NOMO-1 treated with dmso at 0.1 percent for 144 hours (cell line): Measurements from ENCODE around the gene NBL1.

Source experiments
- DNase-seq: peaks from one replicate; lab custom pipeline; 2025; ENCODE audit not compliant: unreplicated experiment; lab: John Stamatoyannopoulos, UW

NBL1 gene

GRCh38 chr1:19643602-19644394 lies at the start of gene NBL1:
TSS of gene NBL1 (plus strand) at chr1:19644311. CDS start at chr1:19655031, 10,720 bp downstream.
- DNase-seq, result no peak

DNA sequence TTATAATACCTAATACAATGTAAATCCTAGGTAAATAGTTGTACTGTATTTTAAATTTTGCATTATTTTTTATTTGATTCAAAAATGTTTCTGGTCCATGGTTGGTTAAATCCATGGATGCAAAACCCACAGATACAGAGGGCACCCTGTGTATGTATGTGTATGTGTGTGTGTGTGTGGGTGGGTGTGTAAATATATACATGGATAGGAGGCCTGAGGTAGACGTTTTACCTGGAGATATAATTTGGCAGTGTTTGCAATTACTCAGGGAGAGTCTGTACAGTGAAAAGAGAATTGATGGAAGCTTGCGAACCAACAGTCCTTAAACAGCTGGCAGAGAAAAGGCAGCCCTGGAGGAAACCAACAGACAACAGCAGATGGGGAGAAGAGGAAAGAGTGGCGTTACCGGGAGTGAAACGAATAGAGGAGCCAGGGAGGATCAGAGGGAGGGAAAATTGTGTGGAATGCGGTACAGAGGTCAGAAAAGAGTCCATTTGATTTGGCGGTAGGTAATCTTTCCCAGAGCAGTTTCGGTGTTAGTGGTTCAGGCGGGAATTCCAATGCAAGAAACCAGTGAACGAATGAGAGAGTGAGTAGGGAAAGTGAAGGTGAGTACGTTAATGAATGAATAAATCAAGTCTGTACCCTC lies 47.9 kb upstream of the NBL1 start:
- DNase-seq, result no peak

DNA sequence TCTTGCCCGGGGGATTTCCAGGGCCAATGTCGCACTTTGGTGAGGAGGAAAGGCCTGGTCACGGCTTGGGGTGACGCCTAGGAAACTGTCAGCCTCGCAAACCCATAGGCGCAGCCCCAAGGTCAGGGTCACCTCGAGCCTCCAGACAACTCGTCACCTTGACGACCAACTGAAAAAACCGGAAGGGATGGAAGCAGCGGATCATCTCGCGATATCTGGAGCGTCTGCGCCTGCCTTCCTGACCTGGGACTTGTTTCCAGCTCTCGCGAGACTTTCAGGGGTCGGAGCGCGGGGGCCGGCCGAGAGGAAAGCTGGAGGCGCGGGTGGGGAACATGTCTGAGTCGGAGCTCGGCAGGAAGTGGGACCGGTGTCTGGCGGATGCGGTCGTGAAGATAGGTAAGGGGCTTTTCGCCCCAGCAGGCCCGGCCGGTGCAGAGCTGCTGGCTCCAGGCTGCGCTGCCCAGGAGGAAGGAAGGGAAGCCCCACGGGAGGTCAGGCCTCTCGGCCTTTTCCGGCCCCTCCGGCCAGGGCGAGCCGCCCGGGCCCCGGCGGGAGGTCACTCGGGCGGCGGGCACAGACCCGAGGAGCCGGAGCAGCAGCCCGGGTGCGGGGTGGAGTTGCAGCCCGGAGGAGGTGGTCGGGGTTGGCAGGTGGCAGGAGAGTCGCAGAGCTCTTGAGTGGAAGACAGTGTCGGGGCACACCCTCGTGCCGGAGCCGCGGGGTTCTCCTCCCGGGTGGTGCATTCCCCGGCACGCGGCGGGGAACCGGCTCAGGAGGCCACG lies 47.2 kb upstream of the NBL1 start:
- peak; percentile 98 for DNase-seq

- DNase-seq, result peak; percentile 5
Observed at GRCh38 chr1:19597496-19598309, 46.4 kb upstream of the NBL1 start.

- no peak for DNase-seq
Observed at GRCh38 chr1:19599810-19600209, 44.3 kb upstream of the NBL1 start.

- no peak for DNase-seq
Observed at GRCh38 chr1:19602486-19602885, 41.6 kb upstream of the NBL1 start.

GRCh38 chr1:19605967-19606366 lies 38.1 kb upstream of the NBL1 start:
- DNase-seq, result no peak

DNA sequence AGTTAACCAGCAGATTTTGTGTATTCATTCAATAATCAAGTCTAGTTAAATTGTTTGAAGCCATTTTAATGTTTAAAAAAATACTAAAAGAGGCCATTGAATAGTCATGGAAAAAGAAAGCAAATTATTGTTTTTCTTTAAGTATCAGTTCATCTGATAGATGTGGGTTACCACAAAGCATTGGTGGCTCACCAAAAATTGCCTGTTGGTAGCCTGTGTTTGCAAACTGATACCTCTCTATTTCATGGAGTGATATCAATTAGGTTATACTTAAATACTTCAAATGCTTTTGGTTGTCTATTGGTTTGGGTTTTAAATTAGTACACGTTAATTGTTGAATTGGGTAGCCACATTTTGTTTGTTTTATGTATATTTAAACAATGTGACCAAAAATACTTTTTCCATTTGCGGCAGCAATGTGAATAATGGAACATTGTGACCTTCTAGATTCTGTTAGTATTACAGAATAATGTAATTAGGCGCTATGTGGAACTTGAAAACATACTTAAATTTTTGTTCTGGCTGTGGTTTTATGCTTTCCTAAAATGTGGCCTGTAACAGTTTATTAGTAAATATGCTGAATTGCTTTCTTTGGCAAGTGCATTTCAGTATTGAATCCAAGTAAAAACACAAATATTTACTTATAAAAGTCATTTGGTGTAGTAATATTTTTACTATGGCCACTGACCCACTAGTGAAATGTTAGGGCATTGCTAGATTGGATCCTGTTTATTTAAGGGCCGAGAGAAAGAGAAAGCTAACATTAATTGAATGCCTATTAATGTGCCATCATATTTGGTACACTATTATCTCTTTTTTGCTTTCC lies 37.1 kb upstream of the NBL1 start:
- no peak for DNase-seq

GRCh38 chr1:19608232-19608631 lies 35.9 kb upstream of the NBL1 start:
- no peak for DNase-seq

DNA sequence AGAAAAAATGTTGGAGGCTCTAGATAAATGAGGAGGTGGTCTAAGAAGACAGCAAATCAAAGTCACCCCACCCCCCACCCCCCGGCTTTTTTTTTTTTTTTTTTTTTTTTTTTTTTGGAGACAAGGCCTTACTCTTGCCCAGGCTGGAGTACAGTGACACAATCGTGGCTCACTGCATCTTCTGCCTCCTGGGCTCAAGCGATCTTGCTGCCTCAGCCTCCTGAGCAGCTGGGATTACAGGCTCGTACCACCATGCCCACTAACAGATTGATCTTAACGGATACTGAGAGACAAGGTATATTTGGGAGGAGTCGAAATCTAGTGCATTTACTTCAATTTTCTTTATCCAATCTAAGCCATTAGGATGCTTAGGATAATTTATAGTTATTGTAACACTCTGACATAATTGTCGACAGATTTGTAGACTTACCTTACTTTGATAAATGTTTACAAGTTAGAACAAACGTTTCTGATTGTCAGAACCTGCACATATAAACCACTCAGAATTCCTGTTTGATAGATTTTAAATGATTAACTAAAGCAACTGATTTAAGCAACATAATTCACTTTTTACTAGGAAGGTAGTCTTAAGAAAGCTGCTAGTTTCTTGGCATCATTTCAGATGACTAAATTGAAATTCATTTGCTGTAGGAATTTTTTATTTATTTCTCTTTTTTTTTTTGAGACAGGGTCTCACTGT lies 33.7 kb upstream of the NBL1 start:
- DNase-seq, result no peak

DNA sequence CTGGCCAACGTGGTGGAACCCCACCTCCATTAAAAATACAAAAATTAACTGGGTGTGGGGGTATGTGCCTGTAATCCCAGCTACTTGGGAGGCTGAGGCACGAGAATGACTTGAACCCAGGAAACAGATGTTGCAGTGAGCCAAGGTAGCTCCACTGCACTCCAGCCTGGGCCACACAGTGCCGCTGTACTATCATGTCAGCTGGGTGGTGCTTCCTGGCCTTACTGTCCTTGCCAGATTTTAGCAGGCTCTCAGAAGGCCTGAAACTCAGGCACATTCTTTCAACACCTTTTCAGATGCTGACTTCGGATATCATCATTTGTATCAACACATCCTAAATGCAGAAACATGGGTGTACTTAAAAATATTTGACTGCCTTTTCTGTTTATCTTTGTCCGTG lies 31.6 kb upstream of the NBL1 start:
- no peak for DNase-seq

DNA sequence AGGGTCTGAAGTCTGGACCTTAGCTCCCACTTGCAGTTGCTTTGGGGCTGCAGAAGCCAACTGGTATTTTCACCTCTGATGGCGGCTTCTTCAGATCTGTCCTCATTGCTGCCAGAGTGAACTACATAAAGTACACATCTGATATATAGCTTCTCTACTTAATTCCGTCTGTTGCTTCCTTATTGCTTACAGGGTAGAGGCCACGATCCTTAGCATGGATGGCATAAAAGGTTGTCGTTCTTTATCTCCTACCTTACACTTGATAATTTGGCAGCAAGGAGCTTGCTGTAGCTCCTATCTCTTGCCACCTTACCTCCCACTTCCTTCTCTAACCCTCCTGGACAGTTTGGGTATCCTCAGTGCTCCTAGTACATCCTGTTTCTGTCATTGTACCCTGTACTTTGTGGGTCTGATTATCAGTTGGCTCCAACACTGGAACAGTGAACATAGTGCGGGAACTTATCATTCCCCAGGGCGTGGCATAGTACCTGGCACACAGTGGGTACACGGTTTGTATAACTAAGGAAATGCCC lies 30.9 kb upstream of the NBL1 start:
- no peak for DNase-seq

DNA sequence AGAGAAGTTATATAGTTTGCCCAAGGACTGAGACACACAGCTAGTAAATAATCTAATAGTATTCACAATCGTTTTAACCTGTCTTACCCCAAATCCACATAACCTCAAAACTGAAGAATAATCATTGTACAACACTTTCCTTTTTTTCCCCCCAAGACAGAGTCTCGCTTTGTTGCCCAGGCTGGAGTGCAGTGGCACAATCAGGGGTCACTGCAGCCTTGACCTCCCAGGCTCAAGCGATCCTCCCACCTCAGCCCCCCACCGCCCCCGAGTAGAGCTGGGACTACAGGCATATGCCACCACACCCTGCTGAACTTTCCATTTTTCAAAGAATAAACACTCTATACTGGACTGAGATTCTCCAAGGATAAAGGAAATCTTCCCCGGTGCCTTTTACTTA lies 28.7 kb upstream of the NBL1 start:
- no peak for DNase-seq

DNA sequence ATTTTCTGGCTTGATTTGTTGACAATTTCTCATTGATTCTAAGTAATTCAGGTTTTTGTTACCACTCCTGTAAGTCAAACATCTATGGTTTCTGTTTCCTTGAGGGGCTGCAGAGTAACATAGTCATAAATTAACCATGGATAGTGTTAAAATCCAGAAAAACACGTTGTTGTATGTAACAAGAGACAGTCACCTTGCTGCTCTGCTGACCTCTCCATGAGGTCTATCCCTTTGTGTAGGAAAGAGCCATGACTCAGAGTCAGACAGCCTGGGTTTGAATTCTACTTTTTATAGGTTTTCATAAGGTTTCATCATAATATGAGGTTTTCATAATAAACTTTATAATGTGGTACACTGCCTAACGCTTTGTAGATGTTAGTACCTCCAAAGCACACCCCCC lies 27.6 kb upstream of the NBL1 start:
- no peak for DNase-seq

GRCh38 chr1:19617376-19617775 lies 26.7 kb upstream of the NBL1 start:
- DNase-seq, result no peak

DNA sequence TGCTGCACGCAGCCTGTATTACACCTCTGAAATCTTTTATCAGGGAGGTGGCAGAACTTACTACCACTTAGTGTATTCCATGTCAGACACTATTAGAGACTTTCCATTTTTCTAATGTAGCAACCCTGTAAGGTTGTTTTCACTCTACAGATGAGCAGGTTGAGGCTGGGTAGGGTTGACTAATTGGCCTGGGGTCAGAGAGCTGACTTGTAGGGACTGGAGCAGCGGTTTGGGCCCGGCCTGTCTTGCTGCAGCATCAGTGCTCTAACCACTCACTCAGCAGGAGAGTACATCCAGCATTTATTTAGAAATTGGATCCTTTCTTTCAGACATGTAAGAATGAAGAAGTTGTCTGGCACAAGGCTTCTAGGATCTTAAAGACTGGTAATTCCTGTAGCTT lies 25.7 kb upstream of the NBL1 start:
- no peak for DNase-seq

- DNase-seq, result no peak
Observed at GRCh38 chr1:19619697-19620384, 24.3 kb upstream of the NBL1 start.

- DNase-seq, result no peak
Observed at GRCh38 chr1:19620786-19621185, 23.3 kb upstream of the NBL1 start.
